Left ventricle myocardium inferior (tissue), 1 donor: ENCODE results near the gene DNAL1. TPM values are rescaled to one million over a fixed set of nuclear protein-coding genes. Genes with fewer than 3 reads are reported as not detected.

Experiments
- DNase-seq: peaks from one replicate; pipeline ENCODE4 v3.0.0-alpha.2; 2020
- H3K27ac ChIP-seq: fragments of 200-600 bp; replicated peaks from 2 replicates; pipeline ENCODE4 v1.8.0; 2021
- H3K27me3 ChIP-seq: fragments of 200-600 bp; 2 replicates; pipeline ENCODE4 v1.8.0; 2021; ENCODE audit warnings: low read depth
- H3K36me3 ChIP-seq: fragments of 200-600 bp; 2 replicates; pipeline ENCODE4 v1.8.0; 2021
- H3K4me1 ChIP-seq: fragments of 200-600 bp; 2 replicates; pipeline ENCODE4 v1.8.0; 2021
- H3K4me3 ChIP-seq: fragments of 200-600 bp; 2 replicates; pipeline ENCODE4 v1.8.0; 2021; ENCODE audit warnings: mild to moderate bottlenecking, moderate library complexity
- H3K9me3 ChIP-seq: fragments of 200-600 bp; replicated peaks from 2 replicates; pipeline ENCODE4 v1.8.0; 2021
- CTCF ChIP-seq: fragments of 200-600 bp; IDR thresholded peaks from 2 replicates; pipeline ENCODE4 v1.8.0; 2021; ENCODE audit warnings: antibody characterized with exemption, mild to moderate bottlenecking, borderline replicate concordance
- intact Hi-C: fragments of 100-400 bp; cut with micrococcal nuclease; formaldehyde crosslinking; loops from one replicate; pipeline ENCODE4 v1.11.0; 2022
- total RNA-seq: library from RNA; stranded (reverse); fragmentation: NEBNext Ultra II Directional; extraction: Animal tissue kit (Norgen Biotek cat#: 25700); gene quantifications from one replicate; pipeline ENCODE4 v1.2.1, GENCODE V29; 2021
- donor health status: DM: no; HTN: yes; CAD: no; lungs with severe emphysema.

Gene DNAL1
- total RNA-seq, 1 donor from 2014 or later: 15.2 TPM

GRCh38 chr14:73729556-73730265, 84.9 kb downstream of the DNAL1 start:
- peak overlapping the region; percentile 69 for H3K27ac ChIP-seq
- no peak for DNase-seq
- peaks cover 75% of the 10 kb centered on the region for H3K36me3 ChIP-seq
- H3K4me3 ChIP-seq: no peak overlapping the region
- intact Hi-C loops: loop anchor here (2.0 kb wide), 1 partner anchor 95 kb away; no protein-coding TSS in a partner anchor
- H3K9me3 ChIP-seq: no peaks in the 10 kb centered on the region
- TF ChIP-seq CTCF: no peak
- peaks cover 75% of the 10 kb centered on the region for H3K4me1 ChIP-seq
- H3K27me3 ChIP-seq: no peaks in the 10 kb centered on the region

- H3K4me3 ChIP-seq: no peak overlapping the region
- peak overlapping the region; percentile 55 for H3K27ac ChIP-seq
- H3K9me3 ChIP-seq: no peaks in the 10 kb centered on the region
- H3K4me1 ChIP-seq: peaks cover 61% of the 10 kb centered on the region
- peaks cover 74% of the 10 kb centered on the region for H3K36me3 ChIP-seq
- H3K27me3 ChIP-seq: no peaks in the 10 kb centered on the region
- peak; percentile 39 for TF ChIP-seq CTCF
- no peak for DNase-seq
- intact Hi-C loops: no loop called here
Measured at GRCh38 chr14:73731111-73731510, 86.3 kb downstream of the DNAL1 start.

- Histone ChIP-seq H3K4me3 (no peak overlapping the region), H3K27me3 (no peaks in the 10 kb centered on the region), H3K9me3 (no peaks in the 10 kb centered on the region), H3K4me1 (peaks cover 52% of the 10 kb centered on the region), H3K27ac (peak overlapping the region; percentile 55), H3K36me3 (peaks cover 74% of the 10 kb centered on the region)
- DNase-seq: no peak
- TF ChIP-seq CTCF: no peak
- intact Hi-C loops: no loop called here
Measured at GRCh38 chr14:73732006-73732405, 87.2 kb downstream of the DNAL1 start.

- TF ChIP-seq CTCF: no peak
- Histone ChIP-seq H3K36me3 (peaks cover 72% of the 10 kb centered on the region), H3K27ac (no peak overlapping the region), H3K9me3 (no peaks in the 10 kb centered on the region), H3K4me1 (peaks cover 45% of the 10 kb centered on the region), H3K4me3 (no peak overlapping the region), H3K27me3 (no peaks in the 10 kb centered on the region)
- intact Hi-C loops: no loop called here
- DNase-seq: no peak
Measured at GRCh38 chr14:73736842-73737241, 92.1 kb downstream of the DNAL1 start.

- Histone ChIP-seq H3K36me3 (peaks cover 53% of the 10 kb centered on the region), H3K4me1 (peaks cover 57% of the 10 kb centered on the region), H3K27ac (peak overlapping the region; percentile 100), H3K27me3 (no peaks in the 10 kb centered on the region), H3K4me3 (no peak overlapping the region), H3K9me3 (no peaks in the 10 kb centered on the region)
- no peak for TF ChIP-seq CTCF
- no peak for DNase-seq
- intact Hi-C loops: no loop called here
Measured at GRCh38 chr14:73738518-73739173, 93.9 kb downstream of the DNAL1 start.
